ENCODE results near the gene FAM13A. TPM values are rescaled to one million over a fixed set of nuclear protein-coding genes. Genes with fewer than 3 reads are reported as not detected.
"Not testable (repeated sequence)": the region's sequence is repeated elsewhere in the genome, so short reads cannot be mapped to it uniquely, and the experiment has no call there.

The FAM13A gene
- total and polyA plus RNA-seq, 2 donors (not counting 1 experiment from before 2014, with no cell fraction given): 0.51 to 2.1 TPM

DNA sequence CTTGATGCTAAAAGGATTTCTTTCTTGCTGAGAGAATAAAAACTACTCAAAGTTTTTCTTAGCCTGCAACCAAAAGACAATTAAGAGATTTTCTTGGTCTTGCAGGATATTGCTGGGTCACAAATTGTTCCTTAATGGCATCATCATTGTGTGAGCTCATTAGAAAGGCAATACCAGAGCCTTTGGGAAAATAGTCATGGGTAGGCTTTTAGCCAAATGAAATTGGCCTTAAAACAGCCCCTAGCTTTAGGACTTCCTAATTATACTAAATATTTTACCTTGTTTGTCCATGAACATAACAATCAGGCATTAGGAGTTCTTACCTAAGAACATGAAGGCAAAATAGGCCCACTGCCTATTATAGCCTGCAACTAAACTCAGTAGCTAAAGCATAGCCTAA lies 10.4 kb upstream of the FAM13A start:
- Histone ChIP-seq H3K36me3 (replicated peaks in 1 of 2; ENCODE audit: control extremely low read depth in 1 of 2, control insufficient read depth in 1 of 2, extremely low read depth in 1 of 2, insufficient read depth in 2 of 2, low read length in 1 of 2) (no peaks in the 10 kb centered on the region), H4K20me1 (ENCODE audit: control insufficient read depth, insufficient read depth, low read length, poor library complexity, severe bottlenecking) (no peaks in the 10 kb centered on the region), H3K9me3 (ENCODE audit: control extremely low read depth in 1 of 3, control insufficient read depth in 2 of 3, insufficient read depth in 1 of 3, low read length in 2 of 3) (no peaks in the 10 kb centered on the region), H3K4me2 (replicated peaks; ENCODE audit: low read depth, low read length, poor library complexity, severe bottlenecking) (no peak overlapping the region), H3K27ac (ENCODE audit: low read length in 2 of 2) (no peak overlapping the region), H3K9ac (ENCODE audit: low read length) (no peak overlapping the region), H3K4me1 (ENCODE audit: control insufficient read depth in 2 of 2, insufficient read depth in 2 of 2, low read length in 2 of 2) (no peaks in the 10 kb centered on the region), H3K4me3 (ENCODE audit: control extremely low read depth in 1 of 5, extremely low read depth in 1 of 5, insufficient read depth in 1 of 5, low read depth in 2 of 5, low read length in 4 of 5) (no peak overlapping the region), H3K27me3 (replicated peaks in 1 of 4; ENCODE audit: control extremely low read depth in 1 of 4, control insufficient read depth in 3 of 4, insufficient read depth in 4 of 4, low read length in 3 of 4) (no peaks in the 10 kb centered on the region), H3K79me2 (ENCODE audit: control insufficient read depth, insufficient read depth, low read length) (no peaks in the 10 kb centered on the region), H2AFZ (ENCODE audit: insufficient read depth, low read depth, low read length, poor library complexity, severe bottlenecking) (no peak overlapping the region)
- CTCF ChIA-PET: no interaction called here
- POLR2A ChIA-PET: no interaction called here
- DNase-seq (no peak), ATAC-seq (ENCODE audit: low read depth) (no peak)
- no peak overlapping the region for H3K4me3 Mint-ChIP-seq
- TF ChIP-seq EZH2 (IDR thresholded peaks at IDR 0.05; ENCODE audit: borderline replicate concordance, insufficient read depth, low read depth, low read length, poor library complexity, severe bottlenecking): no peak
- TF ChIP-seq, protein P1, sequence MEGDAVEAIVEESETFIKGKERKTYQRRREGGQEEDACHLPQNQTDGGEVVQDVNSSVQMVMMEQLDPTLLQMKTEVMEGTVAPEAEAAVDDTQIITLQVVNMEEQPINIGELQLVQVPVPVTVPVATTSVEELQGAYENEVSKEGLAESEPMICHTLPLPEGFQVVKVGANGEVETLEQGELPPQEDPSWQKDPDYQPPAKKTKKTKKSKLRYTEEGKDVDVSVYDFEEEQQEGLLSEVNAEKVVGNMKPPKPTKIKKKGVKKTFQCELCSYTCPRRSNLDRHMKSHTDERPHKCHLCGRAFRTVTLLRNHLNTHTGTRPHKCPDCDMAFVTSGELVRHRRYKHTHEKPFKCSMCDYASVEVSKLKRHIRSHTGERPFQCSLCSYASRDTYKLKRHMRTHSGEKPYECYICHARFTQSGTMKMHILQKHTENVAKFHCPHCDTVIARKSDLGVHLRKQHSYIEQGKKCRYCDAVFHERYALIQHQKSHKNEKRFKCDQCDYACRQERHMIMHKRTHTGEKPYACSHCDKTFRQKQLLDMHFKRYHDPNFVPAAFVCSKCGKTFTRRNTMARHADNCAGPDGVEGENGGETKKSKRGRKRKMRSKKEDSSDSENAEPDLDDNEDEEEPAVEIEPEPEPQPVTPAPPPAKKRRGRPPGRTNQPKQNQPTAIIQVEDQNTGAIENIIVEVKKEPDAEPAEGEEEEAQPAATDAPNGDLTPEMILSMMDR (IDR thresholded peaks at IDR 0.05): no peak
- intact Hi-C loops (cut with micrococcal nuclease): no loop called here
- H3K27me3 Mint-ChIP-seq: peaks cover 3% of the 10 kb centered on the region
- H3K27ac Mint-ChIP-seq: no peak overlapping the region
- no peaks in the 10 kb centered on the region for H3K9me3 Mint-ChIP-seq (ENCODE audit: insufficient read depth)
- peaks cover 8% of the 10 kb centered on the region for H3K4me1 Mint-ChIP-seq

DNA sequence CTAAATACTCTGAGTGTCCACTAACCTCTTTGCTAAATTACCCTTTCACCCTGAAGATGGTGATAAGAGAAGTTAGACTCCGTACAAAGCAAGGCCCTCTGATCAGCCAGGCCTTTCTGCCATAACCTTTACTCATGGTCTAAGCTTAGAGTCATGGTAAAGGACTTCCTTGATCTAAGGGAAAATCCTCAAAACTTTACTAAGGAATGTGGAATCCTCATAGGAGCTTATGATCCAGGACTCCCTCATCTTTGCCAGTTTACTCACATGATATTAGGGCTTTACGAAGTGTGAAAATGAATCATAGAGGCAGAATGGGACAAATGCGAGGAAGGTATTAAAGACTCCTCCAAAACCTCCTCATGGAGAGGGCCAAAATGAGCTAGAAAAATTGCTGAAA lies 7.9 kb upstream of the FAM13A start:
- no peak overlapping the region for H3K9ac ChIP-seq (ENCODE audit: low read length)
- DNase-seq: no peak
- no peaks in the 10 kb centered on the region for H3K27me3 ChIP-seq (replicated peaks in 1 of 4; ENCODE audit: control extremely low read depth in 1 of 4, control insufficient read depth in 3 of 4, insufficient read depth in 4 of 4, low read length in 3 of 4)
- Mint-ChIP-seq H3K27ac (no peak overlapping the region), H3K9me3 (ENCODE audit: insufficient read depth) (no peaks in the 10 kb centered on the region), H3K4me3 (no peak overlapping the region), H3K4me1 (peaks cover 4% of the 10 kb centered on the region), H3K27me3 (peaks cover 9% of the 10 kb centered on the region)
- no peaks in the 10 kb centered on the region for H3K36me3 ChIP-seq (replicated peaks in 1 of 2; ENCODE audit: control extremely low read depth in 1 of 2, control insufficient read depth in 1 of 2, extremely low read depth in 1 of 2, insufficient read depth in 2 of 2, low read length in 1 of 2)
- H2AFZ ChIP-seq (ENCODE audit: insufficient read depth, low read depth, low read length, poor library complexity, severe bottlenecking): no peak overlapping the region
- no peaks in the 10 kb centered on the region for H3K79me2 ChIP-seq (ENCODE audit: control insufficient read depth, insufficient read depth, low read length)
- no peaks in the 10 kb centered on the region for H4K20me1 ChIP-seq (ENCODE audit: control insufficient read depth, insufficient read depth, low read length, poor library complexity, severe bottlenecking)
- intact Hi-C loops (cut with micrococcal nuclease): no loop called here
- TF ChIP-seq, protein P1 (IDR thresholded peaks at IDR 0.05): no peak
- TF ChIP-seq EZH2 (IDR thresholded peaks at IDR 0.05; ENCODE audit: borderline replicate concordance, insufficient read depth, low read depth, low read length, poor library complexity, severe bottlenecking): no peak
- no CpG with 5 or more reads among the region's 3 CpGs for WGBS (ENCODE audit: insufficient coverage)
- POLR2A ChIA-PET: no interaction called here
- CTCF ChIA-PET: no interaction called here
- no peak overlapping the region for H3K4me2 ChIP-seq (replicated peaks; ENCODE audit: low read depth, low read length, poor library complexity, severe bottlenecking)
- H3K27ac ChIP-seq (ENCODE audit: low read length in 2 of 2): no peak overlapping the region
- H3K9me3 ChIP-seq (ENCODE audit: control extremely low read depth in 1 of 3, control insufficient read depth in 2 of 3, insufficient read depth in 1 of 3, low read length in 2 of 3): no peaks in the 10 kb centered on the region
- H3K4me3 ChIP-seq (ENCODE audit: control extremely low read depth in 1 of 5, extremely low read depth in 1 of 5, insufficient read depth in 1 of 5, low read depth in 2 of 5, low read length in 4 of 5): no peak overlapping the region
- no peaks in the 10 kb centered on the region for H3K4me1 ChIP-seq (ENCODE audit: control insufficient read depth in 2 of 2, insufficient read depth in 2 of 2, low read length in 2 of 2)
- ATAC-seq (ENCODE audit: low read depth): no peak

DNA sequence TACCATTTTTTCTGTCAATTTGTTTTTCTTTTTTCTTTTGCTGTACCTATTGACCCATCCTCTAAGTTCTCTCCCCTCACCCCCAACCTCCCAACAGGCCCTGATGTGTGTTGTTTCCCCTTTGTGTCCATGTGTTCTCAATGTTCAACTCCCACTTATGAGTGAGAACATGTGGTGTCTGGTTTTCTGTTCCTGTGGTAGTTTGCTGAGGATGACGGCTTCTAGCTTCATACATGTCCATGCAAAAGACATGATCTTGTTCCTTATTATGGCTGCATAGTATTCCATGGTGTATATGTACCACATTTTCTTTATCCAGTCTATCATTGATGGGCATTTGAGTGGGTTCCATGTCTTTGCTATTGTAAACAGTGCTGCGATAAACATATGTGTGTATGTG lies 859 bp upstream of the FAM13A start:
- H3K27ac ChIP-seq (ENCODE audit: low read length in 2 of 2); DNase-seq; H2AFZ ChIP-seq (ENCODE audit: insufficient read depth, low read depth, low read length, poor library complexity, severe bottlenecking); H3K4me1 ChIP-seq (ENCODE audit: control insufficient read depth in 2 of 2, insufficient read depth in 2 of 2, low read length in 2 of 2); H3K79me2 ChIP-seq (ENCODE audit: control insufficient read depth, insufficient read depth, low read length); H3K9ac ChIP-seq (ENCODE audit: low read length); intact Hi-C loops (cut with micrococcal nuclease); H3K36me3 ChIP-seq (replicated peaks in 1 of 2; ENCODE audit: control extremely low read depth in 1 of 2, control insufficient read depth in 1 of 2, extremely low read depth in 1 of 2, insufficient read depth in 2 of 2, low read length in 1 of 2); H3K9me3 Mint-ChIP-seq (ENCODE audit: insufficient read depth); H3K27me3 ChIP-seq (replicated peaks in 1 of 4; ENCODE audit: control extremely low read depth in 1 of 4, control insufficient read depth in 3 of 4, insufficient read depth in 4 of 4, low read length in 3 of 4); POLR2A ChIA-PET; ATAC-seq (ENCODE audit: low read depth); H3K9me3 ChIP-seq (ENCODE audit: control extremely low read depth in 1 of 3, control insufficient read depth in 2 of 3, insufficient read depth in 1 of 3, low read length in 2 of 3); H4K20me1 ChIP-seq (ENCODE audit: control insufficient read depth, insufficient read depth, low read length, poor library complexity, severe bottlenecking); H3K4me3 ChIP-seq (ENCODE audit: control extremely low read depth in 1 of 5, extremely low read depth in 1 of 5, insufficient read depth in 1 of 5, low read depth in 2 of 5, low read length in 4 of 5); H3K4me2 ChIP-seq (replicated peaks; ENCODE audit: low read depth, low read length, poor library complexity, severe bottlenecking); H3K27me3 Mint-ChIP-seq; H3K27ac Mint-ChIP-seq: not testable (repeated sequence)
- CTCF ChIA-PET: interaction anchor here (1.0 kb wide), 1 partner anchor 35 kb away, joined by 3 read pairs; no protein-coding TSS in a partner anchor
- no CpG with 5 or more reads among the region's 2 CpGs for WGBS (ENCODE audit: insufficient coverage)
- H3K4me3 Mint-ChIP-seq: peak overlapping the region; percentile 52
- H3K4me1 Mint-ChIP-seq: peaks cover 13% of the 10 kb centered on the region
